ENCODE measurements around the gene WASF2. TPM values are rescaled to one million over a fixed set of nuclear protein-coding genes. Genes with fewer than 3 reads are reported as not detected.

Gene WASF2
- total and polyA plus RNA-seq, 2 of the 8 experiments (the other 6 are each of a cell fraction or from before 2014, with no cell fraction given) = 32.1 to 86.6 TPM

- Histone ChIP-seq H4K5ac (ENCODE audit: insufficient read length, low read depth, low read length) (no peak overlapping the region), H3K36me3 (ENCODE audit: control insufficient read depth in 2 of 4, insufficient read depth in 4 of 4, low read length in 3 of 4) (peaks cover 0 to 13% (median 3%) of the 10 kb centered on the region in 4 experiments; a peak in 2 of 8 replicates), H4K8ac (ENCODE audit: extremely low read depth, insufficient read depth, low read length) (no peak overlapping the region), H3K79me1 (ENCODE audit: low read depth, low read length) (peaks cover 10% of the 10 kb centered on the region; the same call in 1 of the 2 replicates), H2BK20ac (ENCODE audit: low read length) (no peak overlapping the region), H3K23ac (ENCODE audit: insufficient read length) (no peak overlapping the region), H3K4ac (replicated peaks; ENCODE audit: insufficient read length, low read depth, low read length) (no peak overlapping the region), H3K27me3 (replicated peaks in 1 of 4; ENCODE audit: control insufficient read depth in 3 of 4, extremely low read depth in 1 of 4, insufficient read depth in 3 of 4, low read length in 3 of 4) (no peaks in the 10 kb centered on the region), H2BK15ac (ENCODE audit: low read length) (no peak overlapping the region), H3K56ac (replicated peaks; ENCODE audit: insufficient read length, low read depth, low read length) (no peak overlapping the region), H2BK120ac (replicated peaks; ENCODE audit: low read depth, low read length) (no peak overlapping the region), H2BK12ac (ENCODE audit: low read depth, low read length) (no peak overlapping the region), H2AK5ac (ENCODE audit: low read depth, low read length) (no peak overlapping the region), H2AFZ (ENCODE audit: low read length) (no peak overlapping the region), H3K4me1 (replicated peaks in 1 of 4; ENCODE audit: control insufficient read depth in 3 of 4, insufficient read depth in 4 of 4, low read length in 3 of 4) (peaks cover 17 to 30% (median 22%) of the 10 kb centered on the region in 4 experiments), H3K14ac (ENCODE audit: insufficient read length) (no peak overlapping the region), H3K18ac (ENCODE audit: extremely low read depth, low read length) (no peak overlapping the region), H3K79me2 (ENCODE audit: control insufficient read depth in 1 of 2, insufficient read depth in 2 of 2, low read length in 2 of 2) (peaks cover 0 to 25% of the 10 kb centered on the region in 2 experiments; a peak in 2 of 4 replicates), H3K4me3 (ENCODE audit: extremely low read depth in 1 of 4, insufficient read depth in 2 of 4, low read depth in 3 of 4, low read length in 4 of 4) (no peak overlapping the region), H4K91ac (replicated peaks; ENCODE audit: insufficient read length, low read length) (no peak overlapping the region), H4K20me1 (replicated peaks in 1 of 2; ENCODE audit: control insufficient read depth in 1 of 2, insufficient read depth in 2 of 2, low read length in 2 of 2) (peaks cover 0 to 6% of the 10 kb centered on the region in 2 experiments), H3K4me2 (ENCODE audit: insufficient read depth in 1 of 2, low read depth in 2 of 2, low read length in 2 of 2) (no peak overlapping the region), H3K9me3 (ENCODE audit: insufficient read depth in 2 of 2, low read depth in 1 of 2, low read length in 1 of 2) (no peaks in the 10 kb centered on the region), H3K27ac (ENCODE audit: low read depth, low read length) (no peak overlapping the region), H2BK5ac (ENCODE audit: low read depth, low read length) (no peak overlapping the region), H3K9ac (replicated peaks in 1 of 4; ENCODE audit: extremely low read depth in 1 of 4, low read depth in 3 of 4, low read length in 3 of 4) (no peak overlapping the region), H3K23me2 (ENCODE audit: low read depth, low read length) (no peaks in the 10 kb centered on the region)
- ChIA-PET POLR2A (ENCODE audit: partially characterized antibody) (interaction anchor here (1.2 to 2.0 kb wide), 5 partner anchors 9 to 143 kb away, joined by 3 to 5 read pairs (median 5); no protein-coding TSS in a partner anchor), CTCF (ENCODE audit: partially characterized antibody) (interaction anchor here (0.9 to 37.8 kb wide), 11 partner anchors 12 to 180 kb away, joined by 3 to 863 read pairs (median 4); no protein-coding TSS in a partner anchor)
- FAIRE-seq (no peak), DNase-seq (ENCODE audit: low read depth in 1 of 2, low spot score in 2 of 2) (no peak)
- TF ChIP-seq CBX8 (IDR thresholded peaks at IDR 0.05; ENCODE audit: borderline replicate concordance, low read depth, low read length) (no peak), HDAC2 (IDR thresholded peaks at IDR 0.05; ENCODE audit: borderline replicate concordance in 1 of 2, low read depth in 2 of 2, low read length in 2 of 2) (no peak), KDM1A (IDR thresholded peaks at IDR 0.05; ENCODE audit: borderline replicate concordance, low read length) (no peak), SP2 (IDR thresholded peaks at IDR 0.05; ENCODE audit: low read length) (no peak), SAP30 (IDR thresholded peaks at IDR 0.05; ENCODE audit: insufficient read depth, insufficient replicate concordance, low read length) (no peak), NRF1 (IDR thresholded peaks at IDR 0.05; ENCODE audit: low read depth, low read length) (no peak), EP300 (IDR thresholded peaks at IDR 0.05; ENCODE audit: borderline replicate concordance in 1 of 2, low read depth in 2 of 2, low read length in 2 of 2) (no peak), KDM4A (IDR thresholded peaks at IDR 0.05; ENCODE audit: low read depth, low read length, severe bottlenecking) (no peak), NANOG (IDR thresholded peaks at IDR 0.05; ENCODE audit: insufficient read depth, low read depth, low read length, poor library complexity, severe bottlenecking) (no peak), BRCA1 (IDR thresholded peaks at IDR 0.05; ENCODE audit: low read depth, low read length) (no peak), SIN3A (conservative IDR thresholded peaks at IDR 0.05 in 1 of 2, IDR thresholded peaks at IDR 0.05 in 1 of 2; ENCODE audit: low read depth in 1 of 2, low read length in 2 of 2) (no peak)
- 83% methylated on average over 2 of the region's 2 CpGs; no CpG with 5 or more reads in 1 of the 2 experiments for WGBS, 2 experiments (ENCODE audit: extremely low coverage in 1 of 2, insufficient coverage in 1 of 2, insufficient read length in 1 of 2, insufficient replicate concordance in 2 of 2, low coverage in 1 of 2, low lambda C conversion rate in 2 of 2, missing lambda C conversion rate in 1 of 2)
Measured at GRCh38 chr1:27427329-27427728, 62.6 kb downstream of the WASF2 start.

All from H1 (cell line).